Activated CD8-positive, alpha-beta memory T cell treated with anti-CD3 and anti-CD28 coated beads for 1 hour (primary cell): ENCODE results near the gene DMC1.
"Not testable (repeated sequence)": the region's sequence is repeated elsewhere in the genome, so short reads cannot be mapped to it uniquely, and the experiment has no call there.

ENCODE experiments used
- DNase-seq, 2 donors: peaks; one replicate each; pipeline ENCODE4 v3.0.0-alpha.2; 2020; ENCODE audit warnings: low read depth in 1 of 2; ENCODE audit errors: extremely low read depth in 1 of 2

Gene DMC1

GRCh38 chr22:38569972-38570778 lies at the start of gene DMC1:
TSS of gene DMC1 (minus strand) at chr22:38570183. CDS start at chr22:38568256, 1,927 bp downstream.
- peak; percentile 96 to 98 for DNase-seq

DNA sequence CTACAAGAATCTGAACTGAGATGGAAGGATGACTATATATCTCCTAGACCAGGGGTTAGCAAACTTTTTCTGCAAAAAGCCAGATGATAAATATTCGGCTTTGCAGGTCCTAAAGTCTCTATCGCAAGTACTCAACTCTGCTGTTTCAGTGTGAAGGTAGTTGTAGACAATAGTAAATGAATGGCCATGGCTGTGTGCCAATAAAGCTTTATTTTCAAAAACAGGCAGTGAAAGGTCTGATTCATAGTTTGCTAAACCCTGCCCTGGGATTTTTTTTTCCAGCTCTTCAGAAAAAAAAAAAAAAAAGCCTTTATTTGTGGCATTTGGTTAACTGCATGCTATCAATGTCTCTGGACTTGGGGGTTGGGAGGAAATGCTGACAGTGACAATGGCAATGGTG lies 48.7 kb upstream of the DMC1 start:
- no peak for DNase-seq

DNA sequence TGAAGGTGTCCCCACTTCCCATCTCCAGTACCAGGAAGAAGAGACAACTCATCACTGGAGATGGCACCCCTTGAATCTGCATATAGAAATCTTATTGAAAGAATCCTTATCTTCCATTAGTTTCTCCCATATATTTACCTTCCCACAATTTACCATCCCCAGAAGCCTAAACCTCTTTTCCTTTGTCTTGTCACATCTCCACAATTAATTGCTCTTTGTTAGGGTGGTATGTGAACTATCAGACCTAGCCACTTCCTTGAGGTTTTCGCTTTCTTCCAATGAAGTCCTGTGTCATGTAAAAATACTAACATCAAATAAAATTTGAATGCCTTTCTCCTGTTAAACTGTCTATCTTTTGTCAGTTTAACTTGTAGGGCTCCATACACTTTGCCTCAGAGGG lies 48.3 kb upstream of the DMC1 start:
- DNase-seq = no peak

DNA sequence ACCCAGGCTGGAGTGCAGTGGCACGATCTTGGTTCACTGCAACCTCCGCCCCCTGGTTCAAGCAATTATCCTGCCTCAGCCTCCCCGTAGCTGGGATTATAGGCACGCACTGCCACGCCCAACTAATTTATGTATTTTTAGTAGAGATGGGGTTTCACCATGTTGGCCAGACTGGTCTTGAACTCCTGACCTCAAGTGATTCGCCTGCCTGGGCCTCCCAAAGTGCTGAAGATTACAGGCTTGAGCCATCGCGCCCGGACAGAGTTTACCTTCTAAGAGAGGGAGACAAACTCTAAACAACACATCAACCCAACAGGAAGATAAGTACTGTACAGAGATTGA lies 45.1 kb upstream of the DMC1 start:
- not testable (repeated sequence) for DNase-seq

- DNase-seq = no peak
Measured at GRCh38 chr22:38614332-38615063, 44.5 kb upstream of the DMC1 start.

DNA sequence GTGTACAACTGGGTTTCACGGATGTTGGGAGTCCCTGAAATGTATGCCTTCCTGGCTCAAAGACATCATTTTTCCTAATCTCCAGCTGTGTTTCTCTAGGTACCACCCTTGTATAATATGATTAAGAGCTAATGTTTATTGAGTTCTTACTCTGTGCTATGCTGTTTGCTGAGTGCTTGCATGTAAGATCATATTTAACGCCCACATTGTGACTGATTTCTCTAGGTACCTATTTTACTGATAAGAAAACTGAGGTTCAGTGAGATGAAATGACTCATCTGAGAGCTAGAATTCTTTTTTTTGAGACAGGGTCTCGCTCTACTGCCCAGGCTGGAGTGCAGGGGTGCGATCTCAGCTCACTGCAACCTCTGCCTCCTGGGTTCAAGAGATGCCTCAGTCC lies 43.6 kb upstream of the DMC1 start:
- no peak for DNase-seq

DNA sequence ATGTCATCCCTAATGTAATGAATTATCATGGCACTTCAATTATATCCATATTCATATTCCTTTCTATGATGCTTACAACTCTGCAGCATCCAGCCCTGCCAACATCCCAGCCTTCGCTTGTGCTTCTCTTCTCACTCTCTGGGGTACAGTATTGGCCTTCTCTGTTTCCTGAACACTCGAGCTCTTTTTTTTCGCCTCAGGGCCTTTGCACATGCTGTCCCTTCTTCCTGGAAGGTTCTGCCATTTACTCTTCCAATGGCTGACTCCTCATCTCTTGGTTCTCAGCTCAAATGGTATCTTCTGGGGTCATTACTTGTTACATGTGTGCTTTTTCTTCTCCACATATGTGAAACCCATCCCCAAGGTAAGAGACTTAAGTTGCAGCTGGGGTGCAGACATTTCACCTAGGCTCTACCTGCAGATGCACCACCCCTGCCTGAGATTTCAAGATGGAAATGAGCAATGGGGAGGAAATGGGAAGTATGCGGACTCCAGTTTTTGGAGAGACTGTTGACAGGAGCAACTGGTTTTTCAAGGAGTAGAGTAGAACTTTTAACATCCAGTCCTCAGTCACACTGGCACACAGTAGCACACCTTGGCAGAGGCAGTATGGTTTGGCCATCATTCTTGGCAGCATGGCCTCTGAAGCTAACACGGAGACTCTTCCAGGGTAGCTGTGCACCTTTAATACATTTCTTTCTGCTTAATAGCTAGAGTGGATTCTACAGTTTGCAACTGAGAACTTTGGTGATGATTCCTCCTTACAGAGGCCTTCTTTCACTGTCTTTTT lies 42.4 kb upstream of the DMC1 start:
- DNase-seq = no peak

GRCh38 chr22:38611559-38611958 lies 41.6 kb upstream of the DMC1 start:
- no peak for DNase-seq

- DNase-seq = no peak
Measured at GRCh38 chr22:38610234-38610633, 40.3 kb upstream of the DMC1 start.

DNA sequence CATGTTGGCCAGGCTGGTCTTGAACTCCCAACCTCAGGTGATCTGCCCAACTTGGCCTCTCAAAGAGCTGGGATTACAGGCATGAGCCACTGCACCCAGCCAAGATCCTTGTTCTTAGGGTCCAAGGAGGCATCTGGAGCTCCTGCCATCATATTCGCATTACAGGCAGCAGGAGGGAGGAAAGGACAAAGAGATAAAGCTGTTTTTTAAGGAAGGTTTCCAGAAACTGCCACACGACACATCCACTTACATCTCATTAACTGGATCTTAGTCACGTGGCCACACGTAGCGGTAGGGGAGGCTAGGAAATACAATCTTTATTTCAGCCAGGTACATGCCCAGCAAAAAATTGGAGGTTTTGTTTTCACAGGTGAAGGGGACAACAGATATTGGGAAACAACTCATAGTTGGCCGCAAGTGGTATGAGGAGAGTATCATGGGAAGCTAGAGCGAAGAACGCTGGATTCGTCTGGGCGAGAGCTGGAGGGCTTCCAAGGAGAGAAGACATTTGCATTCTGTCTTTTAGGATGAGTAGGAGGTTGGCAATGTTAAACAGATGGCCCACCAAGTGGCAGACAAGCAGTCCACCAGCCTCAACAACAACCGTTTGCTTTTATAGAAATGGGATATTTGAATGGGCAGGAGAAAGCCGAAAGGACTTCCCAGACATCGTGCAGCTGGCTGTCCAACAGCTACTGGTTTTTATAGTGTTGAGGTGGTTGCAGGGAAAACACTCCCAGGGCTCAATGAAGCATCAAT lies 39.2 kb upstream of the DMC1 start:
- DNase-seq = no peak

- DNase-seq = no peak
Measured at GRCh38 chr22:38607680-38608079, 37.7 kb upstream of the DMC1 start.

GRCh38 chr22:38602166-38602565 lies 32.2 kb upstream of the DMC1 start:
- DNase-seq = no peak

- no peak for DNase-seq
Measured at GRCh38 chr22:38601221-38601764, 31.3 kb upstream of the DMC1 start.

DNA sequence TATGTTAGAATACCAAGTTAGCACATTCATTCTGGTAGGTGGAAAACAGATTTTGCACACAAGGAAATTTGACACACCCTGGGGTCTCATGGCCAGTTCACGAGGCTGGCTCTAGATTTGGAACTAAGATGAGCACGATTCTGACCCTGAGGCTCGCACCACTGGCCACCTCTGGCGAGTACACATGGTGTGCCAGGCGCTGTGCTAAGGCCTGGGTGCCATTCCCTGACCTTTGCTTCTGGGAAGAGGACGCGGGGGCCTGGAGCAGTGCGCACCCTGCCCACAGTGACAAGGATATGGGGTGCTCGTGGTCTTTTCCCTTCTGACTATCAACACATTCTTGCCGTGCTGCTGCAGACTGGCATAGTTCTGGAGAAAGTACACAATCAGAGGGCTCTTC lies 29.5 kb upstream of the DMC1 start:
- DNase-seq = no peak

DNA sequence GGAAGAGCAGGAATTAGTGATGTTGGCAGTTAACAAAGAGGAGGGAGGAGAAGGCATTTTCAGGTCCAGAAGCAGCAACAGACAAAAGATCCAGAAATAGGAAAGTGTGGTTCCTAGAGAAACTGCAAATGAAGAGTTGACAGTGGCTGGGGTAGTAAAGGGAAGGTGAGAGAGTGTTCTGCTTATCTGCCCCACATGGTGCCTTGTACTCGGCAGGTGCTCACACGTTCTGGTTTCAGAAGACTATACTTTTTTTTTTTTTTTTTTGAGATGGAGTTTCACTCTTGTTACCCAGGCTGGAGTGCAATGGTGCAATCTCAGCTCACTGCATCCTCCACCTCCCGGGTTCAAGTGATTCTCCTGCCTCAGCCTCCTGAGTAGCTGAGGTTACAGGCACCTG lies 12.9 kb upstream of the DMC1 start:
- not testable (repeated sequence) for DNase-seq

DNA sequence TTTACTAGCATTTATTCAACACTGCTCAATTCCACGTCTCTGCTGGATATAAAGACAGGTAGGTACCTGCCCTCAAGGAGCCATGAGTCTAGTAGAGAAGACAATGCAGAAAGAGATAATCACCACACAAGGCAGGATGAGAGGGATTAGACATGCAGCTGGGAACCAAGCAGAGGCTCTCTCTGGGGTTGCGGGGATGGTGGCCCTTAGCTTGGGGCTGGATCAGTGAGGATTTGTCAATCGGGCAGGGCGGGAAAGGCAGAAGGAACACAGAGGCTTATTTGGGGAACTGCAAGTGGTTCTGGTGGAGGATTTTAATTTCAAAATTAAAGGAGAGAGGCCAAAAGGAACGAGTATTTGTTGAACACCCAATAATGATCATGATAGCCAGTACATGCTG lies 8.5 kb upstream of the DMC1 start:
- no peak for DNase-seq

DNA sequence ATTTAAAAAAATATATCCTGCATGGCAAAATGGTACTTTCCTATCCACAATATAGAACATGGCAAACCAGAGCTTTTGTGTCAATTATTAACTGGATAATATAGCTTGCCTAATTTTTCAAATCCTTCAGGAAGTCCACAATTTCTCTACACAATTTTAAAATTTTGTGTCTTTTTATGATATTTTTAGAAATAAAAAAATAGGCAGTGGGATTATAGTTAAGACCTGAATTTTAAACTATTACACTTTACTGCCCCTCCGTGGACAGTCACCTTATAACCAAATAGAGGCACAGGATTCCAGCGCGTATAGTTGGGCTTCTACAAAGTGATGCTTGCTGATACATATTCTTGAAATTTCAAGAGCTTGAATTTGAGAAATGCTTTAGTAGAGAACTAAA lies 2.1 kb upstream of the DMC1 start:
- no peak for DNase-seq

- no peak for DNase-seq
Measured at GRCh38 chr22:38570779-38571364, 889 bp upstream of the DMC1 start.

DNA sequence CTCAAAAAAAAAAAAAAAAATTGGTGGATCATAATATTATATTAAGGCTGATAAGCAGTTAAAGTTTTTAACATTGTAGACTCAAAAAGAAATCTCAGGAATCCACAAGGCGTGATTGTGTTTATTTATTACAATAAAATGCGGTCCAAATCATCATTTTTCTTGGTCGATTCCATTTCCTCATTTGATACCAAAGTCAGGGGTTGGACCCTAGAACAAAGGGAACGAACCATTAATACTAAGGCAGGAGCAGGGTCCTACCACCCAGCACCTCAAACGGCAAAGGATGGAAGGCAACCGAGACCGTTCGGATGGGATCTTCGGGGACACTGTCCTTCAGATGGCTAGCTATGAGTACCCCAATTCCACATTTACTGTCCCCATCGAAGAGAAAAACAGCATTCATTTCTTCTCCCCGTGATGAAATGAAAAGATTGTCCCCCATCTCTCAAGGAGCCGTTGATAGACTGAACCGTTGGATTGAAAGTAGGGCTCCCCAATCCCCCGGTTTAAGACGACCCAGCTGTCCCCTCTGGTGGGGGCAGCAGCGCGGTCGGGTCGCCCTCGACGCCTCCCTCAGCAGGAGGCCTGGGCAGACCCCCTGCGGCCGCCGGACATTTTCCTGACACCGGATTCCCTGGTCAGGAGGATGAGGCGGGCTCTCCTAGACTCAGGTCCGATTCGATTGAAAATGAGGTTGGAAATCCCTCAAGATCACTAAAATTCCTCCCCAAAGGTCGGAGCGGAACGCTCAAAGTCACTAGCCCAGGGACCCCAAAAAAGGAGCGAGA lies 607 bp downstream of the DMC1 start:
- no peak for DNase-seq
